Bronchial epithelial cell (primary cell): ENCODE measurements around the gene DAB2IP. TPM values are rescaled to one million over a fixed set of nuclear protein-coding genes. Genes with fewer than 3 reads are reported as not detected.
"Not testable (repeated sequence)": the region's sequence is repeated elsewhere in the genome, so short reads cannot be mapped to it uniquely, and the experiment has no call there.

ENCODE experiments used
- DNase-seq: peaks from one replicate; pipeline ENCODE4 v3.0.0-alpha.2; 2010; ENCODE audit warnings: low read depth
- FAIRE-seq: peaks from 2 replicates; lab custom pipeline; 2011; peaks lifted over from hg19 to GRCh38; lab: Jason Lieb, UNC
- H3K27me3 ChIP-seq: 2 replicates; pipeline ENCODE4 v1.5.1; 2011; ENCODE audit warnings: low read length; ENCODE audit not compliant: control insufficient read depth, insufficient read depth
- H3K36me3 ChIP-seq: 2 replicates; pipeline ENCODE4 v1.5.1; 2011; ENCODE audit warnings: low read length; ENCODE audit not compliant: control insufficient read depth, insufficient read depth
- H3K4me3 ChIP-seq: 2 replicates; pipeline ENCODE4 v1.5.1; 2011; ENCODE audit warnings: mild to moderate bottlenecking, low read depth, low read length, control low read depth
- CTCF ChIP-seq: IDR thresholded peaks from 2 replicates; pipeline ENCODE4 v1.5.1; 2011; ENCODE audit warnings: mild to moderate bottlenecking, moderate library complexity, low read length, control low read depth, inconsistent platforms; ENCODE audit not compliant: insufficient read depth, severe bottlenecking
- total RNA-seq: library from RNA; depleted of rRNA; stranded (reverse); fragments of >200 nt; gene quantifications from 2 replicates; pipeline ENCODE4 v1.2.1, GENCODE V29; 2014

Gene DAB2IP
- total RNA-seq, 1 donor from 2014 or later, result 8.4 TPM

- Histone ChIP-seq H3K36me3 (peaks cover 4% of the 10 kb centered on the region), H3K27me3 (no peaks in the 10 kb centered on the region), H3K4me3 (no peak overlapping the region)
- TF ChIP-seq CTCF, result no peak
- FAIRE-seq (no peak), DNase-seq (no peak)
Observed at GRCh38 chr9:121738411-121738810, 87.0 kb downstream of the DAB2IP start.

GRCh38 chr9:121738968-121739367 is 87.5 kb downstream of the DAB2IP start:
- no peak for FAIRE-seq
- H3K36me3 ChIP-seq, result peaks cover 4% of the 10 kb centered on the region
- H3K27me3 ChIP-seq, result no peaks in the 10 kb centered on the region
- TF ChIP-seq CTCF, result no peak
- DNase-seq, result no peak
- no peak overlapping the region for H3K4me3 ChIP-seq

- no peak for FAIRE-seq
- Histone ChIP-seq H3K36me3 (peaks cover 4% of the 10 kb centered on the region), H3K4me3 (no peak overlapping the region), H3K27me3 (no peaks in the 10 kb centered on the region)
- DNase-seq, result no peak
- TF ChIP-seq CTCF, result no peak
Observed at GRCh38 chr9:121739971-121740370, 88.5 kb downstream of the DAB2IP start.

- TF ChIP-seq CTCF, result no peak
- FAIRE-seq (no peak), DNase-seq (no peak)
- no peaks in the 10 kb centered on the region for H3K27me3 ChIP-seq
- peaks cover 4% of the 10 kb centered on the region for H3K36me3 ChIP-seq
- no peak overlapping the region for H3K4me3 ChIP-seq
Observed at GRCh38 chr9:121741228-121741918, 89.9 kb downstream of the DAB2IP start.

GRCh38 chr9:121741919-121742283 is 90.5 kb downstream of the DAB2IP start:
- not testable (repeated sequence) for DNase-seq, FAIRE-seq, H3K36me3 ChIP-seq, H3K27me3 ChIP-seq, H3K4me3 ChIP-seq

- no peaks in the 10 kb centered on the region for H3K27me3 ChIP-seq
- no peak for TF ChIP-seq CTCF
- peaks cover 2% of the 10 kb centered on the region for H3K36me3 ChIP-seq
- DNase-seq, result no peak
- H3K4me3 ChIP-seq, result no peak overlapping the region
- FAIRE-seq, result no peak
Observed at GRCh38 chr9:121742923-121743322, 91.5 kb downstream of the DAB2IP start.
